HG02943 (cell line): ENCODE measurements around the gene GPR156.
"Not testable (repeated sequence)": the region's sequence is repeated elsewhere in the genome, so short reads cannot be mapped to it uniquely, and the experiment has no call there.

Experiments used
- ATAC-seq: cut with Tn5 transposase; IDR thresholded peaks from one replicate; pipeline ENCODE4 v1.9.1; 2021; ENCODE audit warnings: mild to moderate bottlenecking, low read depth, moderate library complexity; ENCODE audit not compliant: unreplicated experiment

The GPR156 gene

GRCh38 chr3:120276767-120277166 is 8.3 kb downstream of the GPR156 start:
- no peak for ATAC-seq

GRCh38 chr3:120275618-120276017 is 9.4 kb downstream of the GPR156 start:
- ATAC-seq = no peak

- no peak for ATAC-seq
Measured at GRCh38 chr3:120274739-120275167, 10.3 kb downstream of the GPR156 start.

GRCh38 chr3:120272286-120272685 is 12.7 kb downstream of the GPR156 start:
- ATAC-seq = no peak

GRCh38 chr3:120265989-120266388 is 19.0 kb downstream of the GPR156 start:
- ATAC-seq = no peak

GRCh38 chr3:120264963-120265362 is 20.1 kb downstream of the GPR156 start:
- no peak for ATAC-seq

GRCh38 chr3:120263792-120264191 is 21.2 kb downstream of the GPR156 start:
- no peak for ATAC-seq

GRCh38 chr3:120258009-120258408 is 27.0 kb downstream of the GPR156 start:
- no peak for ATAC-seq

- no peak for ATAC-seq
Measured at GRCh38 chr3:120245386-120245785, 39.6 kb downstream of the GPR156 start.

GRCh38 chr3:120244834-120245225 is 40.2 kb downstream of the GPR156 start:
- ATAC-seq = no peak

- no peak for ATAC-seq
Measured at GRCh38 chr3:120239644-120240043, 45.4 kb downstream of the GPR156 start.

GRCh38 chr3:120227710-120228347 is 57.2 kb downstream of the GPR156 start:
- ATAC-seq = no peak

- ATAC-seq = no peak
Measured at GRCh38 chr3:120224237-120224636, 60.8 kb downstream of the GPR156 start.

GRCh38 chr3:120218981-120219380 is 66.0 kb downstream of the GPR156 start:
- ATAC-seq = no peak

- not testable (repeated sequence) for ATAC-seq
Measured at GRCh38 chr3:120216633-120217032, 68.4 kb downstream of the GPR156 start.

- no peak for ATAC-seq
Measured at GRCh38 chr3:120214176-120214575, 70.8 kb downstream of the GPR156 start.

- no peak for ATAC-seq
Measured at GRCh38 chr3:120212505-120212904, 72.5 kb downstream of the GPR156 start.

GRCh38 chr3:120209425-120209824 is 75.6 kb downstream of the GPR156 start:
- ATAC-seq = no peak

- no peak for ATAC-seq
Measured at GRCh38 chr3:120204338-120204737, 80.7 kb downstream of the GPR156 start.

GRCh38 chr3:120203621-120204020 is 81.4 kb downstream of the GPR156 start:
- ATAC-seq = no peak

GRCh38 chr3:120203016-120203415 is 82.0 kb downstream of the GPR156 start:
- ATAC-seq = no peak

GRCh38 chr3:120202363-120202762 is 82.7 kb downstream of the GPR156 start:
- no peak for ATAC-seq
